Activated CD8-positive, alpha-beta memory T cell treated with anti-CD3 and anti-CD28 coated beads, Interleukin-2, amount 50 U/mL, for 1 hour (primary cell): ENCODE data around the gene ZNF195.
"Not testable (repeated sequence)": the region's sequence is repeated elsewhere in the genome, so short reads cannot be mapped to it uniquely, and the experiment has no call there.

Experiments
- DNase-seq: peaks from one replicate; pipeline ENCODE4 v3.0.0-alpha.2; 2020; ENCODE audit errors: extremely low read depth

Gene ZNF195

GRCh38 chr11:3347127-3347526 is 31.8 kb downstream of the ZNF195 start:
- DNase-seq = no peak

GRCh38 chr11:3346587-3346986 is 32.4 kb downstream of the ZNF195 start:
- DNase-seq = no peak

- DNase-seq = no peak
Measured at GRCh38 chr11:3345736-3346135, 33.2 kb downstream of the ZNF195 start.

- DNase-seq = no peak
Measured at GRCh38 chr11:3344327-3345174, 34.4 kb downstream of the ZNF195 start.

GRCh38 chr11:3342709-3343108 is 36.2 kb downstream of the ZNF195 start:
- no peak for DNase-seq

GRCh38 chr11:3341298-3341697 is 37.6 kb downstream of the ZNF195 start:
- peak; percentile 8 for DNase-seq

GRCh38 chr11:3340025-3340424 is 38.9 kb downstream of the ZNF195 start:
- DNase-seq = no peak

- no peak for DNase-seq
Measured at GRCh38 chr11:3339340-3339624, 39.7 kb downstream of the ZNF195 start.

GRCh38 chr11:3338569-3339339 is 40.2 kb downstream of the ZNF195 start:
- no peak for DNase-seq

- DNase-seq = not testable (repeated sequence)
Measured at GRCh38 chr11:3336420-3336819, 42.5 kb downstream of the ZNF195 start.

GRCh38 chr11:3333157-3333556 is 45.8 kb downstream of the ZNF195 start:
- DNase-seq = not testable (repeated sequence)

GRCh38 chr11:3331078-3331477 is 47.9 kb downstream of the ZNF195 start:
- not testable (repeated sequence) for DNase-seq

- not testable (repeated sequence) for DNase-seq
Measured at GRCh38 chr11:3330064-3330463, 48.9 kb downstream of the ZNF195 start.

GRCh38 chr11:3328503-3328902 is 50.4 kb downstream of the ZNF195 start:
- not testable (repeated sequence) for DNase-seq

GRCh38 chr11:3326450-3326849 is 52.5 kb downstream of the ZNF195 start:
- not testable (repeated sequence) for DNase-seq

GRCh38 chr11:3324724-3325123 is 54.2 kb downstream of the ZNF195 start:
- not testable (repeated sequence) for DNase-seq
